GM19468 (cell line): ENCODE data around the gene GTF2IRD2.
"Not testable (repeated sequence)": the region's sequence is repeated elsewhere in the genome, so short reads cannot be mapped to it uniquely, and the experiment has no call there.

Source experiments
- ATAC-seq: cut with Tn5 transposase; IDR thresholded peaks from one replicate; pipeline ENCODE4 v1.9.1; 2021; ENCODE audit warnings: mild to moderate bottlenecking, moderate library complexity, moderate number of reproducible peaks; ENCODE audit not compliant: unreplicated experiment; ENCODE audit errors: extremely low read depth

Gene GTF2IRD2

DNA sequence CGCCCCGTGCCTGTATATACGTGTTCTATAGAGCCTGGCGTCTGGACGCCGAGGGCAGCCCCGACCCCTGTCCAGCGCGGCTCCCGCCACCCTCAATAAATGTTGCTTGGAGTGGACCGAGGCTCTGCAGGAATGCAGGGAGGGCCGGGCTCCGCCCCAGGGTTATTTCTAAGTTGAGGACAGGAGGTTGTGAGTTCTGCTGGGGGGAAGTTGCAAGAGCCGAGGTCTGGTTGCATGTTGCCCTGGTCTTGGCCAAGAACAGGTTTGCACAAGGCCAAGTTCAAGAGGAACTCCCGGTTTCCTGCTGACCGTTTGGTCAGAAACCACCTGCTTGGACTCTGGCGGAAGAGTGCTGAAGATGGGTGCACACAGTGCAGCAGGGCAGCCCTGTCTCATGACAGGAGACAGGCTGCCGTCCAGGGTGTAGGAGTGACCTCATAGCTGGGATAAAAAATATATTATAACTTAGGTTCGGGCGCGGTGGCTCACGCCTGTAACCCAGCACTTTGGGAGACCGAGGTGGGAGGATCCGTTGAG is 62.1 kb downstream of the GTF2IRD2 start:
- ATAC-seq = not testable (repeated sequence)

DNA sequence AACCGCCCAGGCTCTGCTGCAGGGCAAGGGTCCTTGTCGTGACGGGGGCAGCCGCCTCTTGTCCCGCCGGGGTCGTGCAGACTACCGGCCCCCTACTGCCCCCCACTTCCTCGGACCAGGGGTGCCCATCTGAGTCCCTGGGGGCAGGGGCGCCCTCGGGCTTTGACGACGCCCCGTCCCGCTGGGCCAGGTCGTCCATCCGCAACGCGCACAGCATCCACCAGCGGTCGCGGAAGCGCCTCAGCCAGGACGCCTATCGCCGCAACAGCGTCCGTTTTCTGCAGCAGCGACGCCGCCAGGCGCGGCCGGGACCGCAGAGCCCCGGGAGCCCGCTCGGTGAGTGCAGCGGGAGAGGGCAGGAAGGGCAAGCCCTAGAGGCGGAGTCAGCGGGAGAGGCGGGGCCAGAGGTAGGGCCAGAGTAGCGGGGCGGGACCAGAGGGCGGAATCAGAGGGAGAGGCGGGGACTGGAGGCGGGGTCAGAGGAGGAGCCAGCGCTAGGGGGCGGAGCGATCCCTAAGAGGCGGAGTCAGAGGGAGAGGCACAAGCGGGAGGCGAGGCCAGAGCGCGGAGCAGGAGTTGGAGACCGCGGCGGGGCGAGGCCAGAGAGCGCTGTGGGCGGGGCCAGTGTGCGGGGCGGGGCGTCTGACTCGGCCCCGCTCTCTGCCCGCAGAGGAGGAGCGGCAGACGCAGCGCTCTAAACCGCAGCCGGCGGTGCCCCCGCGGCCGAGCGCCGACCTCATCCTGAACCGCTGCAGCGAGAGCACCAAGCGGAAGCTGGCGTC is 62.8 kb downstream of the GTF2IRD2 start:
- ATAC-seq = peak; percentile 53

DNA sequence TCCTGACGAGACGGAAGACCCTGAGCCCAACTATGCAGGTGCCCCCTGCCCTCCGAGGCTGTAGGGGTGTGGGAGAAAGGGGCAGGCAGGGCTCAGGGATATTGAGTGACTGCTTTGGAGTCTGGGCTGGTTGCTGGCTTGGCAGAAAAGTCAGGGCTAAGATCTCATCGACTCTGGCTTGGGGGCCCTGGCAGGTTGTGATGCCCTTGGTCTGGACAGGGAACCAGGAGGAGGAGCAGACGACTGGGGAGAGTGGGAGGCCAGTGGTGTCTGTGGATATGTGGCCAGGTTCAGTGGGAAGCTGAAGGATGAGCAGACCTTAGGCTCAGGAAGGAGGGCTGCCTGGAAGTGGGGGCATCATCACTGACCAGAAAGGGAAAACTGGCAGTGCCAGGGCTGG is 67.8 kb downstream of the GTF2IRD2 start:
- ATAC-seq = not testable (repeated sequence)

DNA sequence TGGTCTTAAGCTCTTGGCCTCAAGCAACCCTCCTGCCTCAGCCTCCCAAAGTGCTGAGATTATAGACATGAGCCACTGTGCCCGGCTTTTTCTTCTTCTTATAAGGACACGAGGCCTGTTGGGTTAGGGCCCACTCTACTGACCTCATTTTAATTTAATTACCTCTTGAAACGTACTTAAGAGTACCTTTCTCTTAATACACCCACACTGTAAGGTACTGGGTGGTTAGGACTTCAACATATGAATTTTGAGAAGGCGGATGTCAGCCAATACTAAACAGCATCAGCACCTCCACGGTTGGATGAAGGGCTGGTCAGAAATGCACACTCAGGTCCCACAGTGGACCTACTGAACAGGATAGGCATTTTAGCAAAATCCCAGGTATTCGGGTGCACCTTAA is 69.7 kb downstream of the GTF2IRD2 start:
- ATAC-seq = not testable (repeated sequence)

DNA sequence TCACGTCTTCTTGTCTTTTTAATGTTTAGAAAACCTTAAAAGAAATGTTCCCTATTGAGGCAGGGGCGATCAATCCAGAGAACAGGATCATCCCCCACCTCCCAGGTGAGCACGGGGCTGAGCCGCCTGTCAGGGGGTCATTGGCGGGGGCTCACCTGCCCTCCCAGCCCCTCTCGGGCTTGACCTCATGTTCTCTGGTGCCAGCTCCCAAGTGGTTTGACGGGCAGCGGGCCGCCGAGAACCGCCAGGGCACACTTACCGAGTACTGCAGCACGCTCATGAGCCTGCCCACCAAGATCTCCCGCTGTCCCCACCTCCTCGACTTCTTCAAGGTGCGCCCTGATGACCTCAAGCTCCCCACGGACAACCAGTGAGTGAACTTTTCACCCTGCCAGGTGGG is 72.4 kb downstream of the GTF2IRD2 start:
- ATAC-seq = not testable (repeated sequence)

DNA sequence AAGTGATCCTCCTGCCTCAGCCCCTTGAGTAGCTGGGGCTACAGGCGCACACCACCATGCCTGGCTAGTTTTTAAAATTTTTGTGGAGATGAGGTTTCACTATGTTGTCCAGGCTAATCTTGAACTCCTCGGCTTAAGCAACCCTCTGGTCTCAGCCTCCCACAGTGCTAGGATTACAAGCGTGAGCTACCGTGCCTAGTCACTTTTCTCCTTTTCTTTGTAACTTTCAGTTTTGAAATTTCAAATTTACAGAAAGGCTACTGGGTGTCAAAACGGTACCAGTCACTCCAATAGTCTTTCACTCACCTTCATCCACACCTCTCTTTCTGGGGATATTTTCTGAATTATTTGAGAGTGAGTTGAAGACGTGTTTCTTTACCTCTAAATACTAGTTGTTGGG is 76.3 kb downstream of the GTF2IRD2 start:
- not testable (repeated sequence) for ATAC-seq

DNA sequence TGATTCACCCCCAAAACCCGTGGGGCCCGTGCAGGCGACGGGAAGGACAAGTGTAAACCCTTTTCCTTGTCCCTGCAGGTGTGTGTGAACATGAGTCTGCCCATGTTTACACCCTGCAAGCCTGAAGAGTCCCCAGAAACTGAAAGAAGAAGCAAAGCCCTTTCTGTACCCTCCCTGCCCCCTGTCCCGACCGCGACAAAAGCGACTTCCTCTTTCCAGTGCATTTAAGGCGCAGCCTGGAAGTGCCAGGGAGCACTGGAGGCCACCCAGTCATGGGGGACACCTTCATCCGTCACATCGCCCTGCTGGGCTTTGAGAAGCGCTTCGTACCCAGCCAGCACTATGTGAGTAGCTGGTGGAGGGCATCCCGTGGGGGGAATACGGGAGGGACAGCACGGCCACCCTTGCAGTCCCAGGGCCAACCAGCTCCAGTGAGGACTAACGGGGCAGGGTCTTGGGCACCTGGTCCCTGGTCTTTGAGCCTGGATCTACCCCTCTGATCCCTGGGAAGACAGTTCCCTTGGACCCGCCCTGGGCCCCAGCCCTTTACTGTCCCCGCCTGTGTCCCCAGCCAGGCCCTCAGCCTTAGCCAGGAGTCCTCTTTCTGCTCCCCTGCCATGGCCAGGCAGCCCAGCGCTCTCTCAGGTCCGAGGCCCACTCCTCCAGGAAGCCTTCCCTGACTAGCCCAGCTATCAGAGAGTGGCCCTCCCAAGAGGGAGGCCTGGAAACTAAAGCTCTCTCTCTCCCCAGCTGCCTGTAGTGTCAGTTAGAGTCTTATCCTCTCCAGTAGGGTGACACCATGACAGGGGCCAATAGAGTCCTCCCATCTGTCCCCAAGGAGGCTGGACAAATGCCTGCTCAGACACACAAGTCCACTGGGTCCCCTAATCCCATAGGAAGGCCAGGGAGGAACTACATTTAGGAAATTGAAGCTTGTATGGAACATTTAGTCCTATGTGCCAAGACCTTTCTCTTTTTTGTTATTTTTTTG is 77.3 kb downstream of the GTF2IRD2 start, which contains the start of gene NCF1:
NCF1 (plus strand) TSS at position 252 of the 991 bp plus-strand sequence; CDS start at position 273, 21 bp downstream.
- ATAC-seq = peak; percentile 51

DNA sequence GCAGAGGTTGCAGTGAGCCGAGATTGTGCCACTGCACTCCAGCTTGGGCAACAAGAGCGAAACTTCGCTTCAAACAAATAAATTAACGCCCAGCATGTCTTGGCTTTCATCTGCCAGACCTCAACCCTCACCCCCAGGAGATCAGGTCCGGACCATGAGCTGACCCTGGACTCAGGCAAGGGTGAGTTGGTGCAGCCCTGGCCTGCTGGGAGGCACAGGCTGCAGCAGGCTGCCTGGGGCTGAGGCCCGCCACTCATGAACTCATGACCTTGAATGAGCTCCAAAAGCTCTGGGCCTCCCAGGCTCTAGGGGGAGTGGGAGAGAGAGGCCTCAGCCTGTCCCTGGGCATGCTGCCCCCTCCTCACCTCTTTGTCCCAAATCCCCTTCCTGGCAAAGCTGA is 79.3 kb downstream of the GTF2IRD2 start:
- ATAC-seq = not testable (repeated sequence)

DNA sequence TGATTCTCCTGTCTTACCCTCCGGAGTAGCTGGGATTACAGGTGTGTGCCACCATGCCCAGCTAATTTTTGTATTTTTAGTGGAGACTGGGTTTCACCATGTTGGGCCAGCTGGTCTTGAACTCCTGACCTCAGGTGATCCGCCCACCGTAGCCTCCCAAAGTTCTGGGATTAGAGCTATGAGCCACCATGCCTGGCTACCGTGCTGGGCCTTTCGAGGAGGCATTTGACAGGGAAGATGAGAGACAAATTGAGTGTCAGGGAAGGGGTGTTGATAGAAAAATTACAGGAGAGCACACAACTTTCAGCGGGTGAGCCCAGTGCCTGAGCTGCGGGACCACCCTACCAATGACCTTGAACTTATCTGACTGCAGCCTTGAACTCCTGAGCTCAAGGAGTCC is 81.3 kb downstream of the GTF2IRD2 start:
- not testable (repeated sequence) for ATAC-seq

DNA sequence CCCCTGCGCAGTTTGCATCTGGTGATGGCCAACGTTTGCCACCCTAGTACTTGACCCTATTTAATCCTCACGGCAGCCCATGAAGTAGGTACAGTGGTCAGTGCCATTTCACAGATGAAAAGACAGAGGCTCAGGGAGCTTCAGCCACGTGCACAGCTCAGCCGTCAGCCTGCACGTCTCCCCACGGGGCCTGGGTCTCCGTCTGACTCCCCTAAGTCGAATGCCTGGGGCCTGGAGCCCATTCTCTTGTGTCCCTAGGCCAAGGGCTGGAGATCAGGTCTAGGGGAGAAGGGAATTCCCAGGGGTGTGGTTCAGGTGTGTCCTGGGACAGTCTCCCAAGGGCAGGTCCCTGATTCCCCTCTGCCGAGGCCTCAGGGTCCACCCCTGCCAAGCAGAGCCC is 84.4 kb downstream of the GTF2IRD2 start:
- ATAC-seq = not testable (repeated sequence)

DNA sequence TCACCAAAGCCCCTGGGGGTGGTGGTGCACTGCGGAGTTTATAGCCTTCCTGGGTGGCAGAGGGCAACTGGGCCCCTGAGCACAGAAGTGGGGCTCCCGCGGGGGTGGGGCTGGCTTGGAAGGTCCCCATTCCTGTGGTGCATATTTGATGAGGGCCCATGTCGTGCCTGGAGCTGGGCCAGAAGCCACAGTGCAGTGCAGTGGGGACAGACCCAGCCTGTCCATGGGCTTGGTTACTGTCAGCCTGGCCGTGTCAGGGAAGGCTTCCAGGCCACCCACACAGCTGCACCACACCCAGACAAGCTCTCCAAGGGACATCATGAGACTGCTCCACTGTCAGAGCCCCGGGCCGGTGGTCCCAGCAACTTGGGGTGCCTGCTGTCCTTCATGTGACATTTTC is 84.9 kb downstream of the GTF2IRD2 start:
- not testable (repeated sequence) for ATAC-seq

DNA sequence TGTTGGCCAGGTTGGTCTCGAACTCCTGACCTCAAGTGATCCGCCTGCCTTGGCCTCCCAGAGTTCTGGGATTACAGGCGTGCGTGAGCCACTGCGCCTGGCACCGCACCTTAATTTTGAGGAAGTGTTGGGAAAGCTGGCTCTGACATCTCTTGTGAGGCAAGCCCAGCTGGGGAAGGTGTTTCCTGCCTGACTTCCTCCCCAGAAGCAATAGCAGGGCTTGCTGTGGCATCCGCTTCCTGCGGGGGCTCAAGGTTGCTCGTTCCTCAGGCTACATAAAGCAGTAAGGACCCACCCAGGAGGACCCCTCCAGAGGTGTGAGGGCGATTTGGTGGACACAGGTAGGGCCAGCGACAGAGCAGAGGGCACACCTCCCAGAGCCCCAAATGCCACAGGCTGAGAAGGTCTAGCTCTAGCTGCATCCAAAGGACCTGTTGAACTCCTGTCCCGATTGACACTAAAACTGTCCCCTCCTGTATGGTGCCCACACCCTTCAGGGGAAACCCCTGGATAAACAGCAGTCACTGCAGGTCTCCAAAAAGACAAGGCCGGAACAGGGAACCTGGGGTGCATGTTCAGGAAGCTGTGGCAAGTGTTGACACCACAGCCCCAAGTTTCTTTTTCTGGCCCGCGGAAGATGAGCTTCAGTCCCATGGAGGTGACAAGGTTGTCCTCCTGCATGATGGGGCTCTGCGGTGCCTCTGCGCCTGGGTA is 86.0 kb downstream of the GTF2IRD2 start:
- ATAC-seq = not testable (repeated sequence)

DNA sequence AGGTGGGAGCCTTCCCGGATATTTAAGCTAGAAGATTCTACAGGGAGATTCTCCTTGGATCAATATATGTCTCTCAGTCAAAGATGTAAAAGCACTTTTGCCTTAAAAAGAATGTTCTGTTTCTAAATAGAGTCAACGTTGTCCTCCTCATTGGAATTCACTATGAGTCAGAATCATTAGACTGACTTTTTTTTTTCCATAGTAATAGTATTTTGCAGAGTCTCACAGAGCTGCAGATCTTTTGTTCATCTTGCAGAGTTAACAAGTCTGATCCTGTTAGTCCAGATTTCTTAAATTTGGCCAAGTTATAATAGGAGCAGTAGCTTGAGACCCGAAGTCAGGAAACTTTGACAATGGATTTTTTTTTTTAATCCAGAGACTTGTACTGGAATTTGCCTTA is 92.4 kb downstream of the GTF2IRD2 start:
- not testable (repeated sequence) for ATAC-seq

DNA sequence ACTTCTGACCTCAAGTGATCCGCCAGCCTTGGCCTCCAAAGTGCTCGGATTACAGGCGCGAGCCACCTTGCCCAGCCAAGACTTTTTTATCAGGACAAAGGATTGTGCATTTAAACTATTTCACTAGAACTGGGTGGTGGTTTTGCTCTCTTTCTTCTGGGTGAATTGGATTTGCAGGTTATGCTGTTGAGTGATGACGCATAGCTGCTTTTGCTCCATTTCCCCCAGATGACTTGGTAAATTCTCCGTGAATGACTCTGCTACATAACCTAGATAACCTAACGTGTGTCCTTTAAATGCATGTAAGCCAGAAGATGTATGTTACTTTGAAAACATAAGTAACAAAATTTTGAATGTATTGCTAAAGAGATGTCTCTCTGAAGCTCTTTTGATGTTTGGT is 93.1 kb downstream of the GTF2IRD2 start:
- not testable (repeated sequence) for ATAC-seq

DNA sequence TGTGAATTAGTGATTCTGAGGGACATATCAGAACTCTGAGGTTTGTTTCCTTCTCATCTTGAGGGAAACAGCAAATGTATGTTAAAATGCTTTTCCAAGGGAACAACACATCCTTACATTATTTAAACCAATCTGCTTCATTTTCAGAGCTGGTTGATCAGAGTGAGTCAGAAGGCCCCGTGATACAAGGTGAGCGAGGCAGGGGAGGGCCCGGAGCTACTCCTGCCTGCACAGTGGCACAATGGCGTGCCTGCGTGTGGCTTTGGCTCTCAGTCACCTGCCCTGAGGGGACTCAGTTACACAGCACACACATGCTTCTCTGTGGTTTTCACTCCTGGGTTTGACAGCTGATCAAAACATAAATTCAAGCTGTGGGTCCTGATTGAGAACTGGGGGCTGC is 94.7 kb downstream of the GTF2IRD2 start:
- ATAC-seq = not testable (repeated sequence)

DNA sequence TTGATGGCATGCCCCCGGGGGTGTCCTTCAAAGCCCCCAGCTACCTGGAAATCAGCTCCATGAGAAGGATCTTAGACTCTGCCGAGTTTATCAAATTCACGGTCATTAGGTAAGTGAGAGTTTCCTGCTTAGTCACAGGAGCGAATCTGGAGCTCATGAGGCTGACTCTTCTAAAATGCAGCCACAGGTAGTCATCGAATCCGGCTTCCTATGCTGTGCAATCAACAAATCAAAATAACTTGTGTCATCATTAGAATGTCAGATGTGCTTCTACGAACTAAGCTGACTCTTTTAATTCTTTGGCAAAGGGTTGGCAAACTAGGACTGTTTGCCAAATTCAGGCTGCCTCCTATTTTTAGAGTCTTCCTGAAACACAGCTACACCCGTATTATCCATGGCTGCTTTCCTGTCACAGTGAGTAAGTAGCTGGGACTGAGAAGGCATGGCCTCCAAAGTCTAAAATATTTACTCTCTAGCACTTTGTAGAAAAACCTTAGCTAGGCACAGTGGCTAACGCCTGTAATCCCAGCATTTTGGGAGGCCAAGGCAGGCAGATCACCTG is 97.4 kb downstream of the GTF2IRD2 start:
- ATAC-seq = not testable (repeated sequence)
